ENCODE data around the gene RNU1-4. TPM values are rescaled to one million over a fixed set of nuclear protein-coding genes. Genes with fewer than 3 reads are reported as not detected.
"Not testable (repeated sequence)": the region's sequence is repeated elsewhere in the genome, so short reads cannot be mapped to it uniquely, and the experiment has no call there.

The RNU1-4 gene
- total and polyA plus RNA-seq, 4 donors: 7,231 to 8,154 TPM; not detected in 2

GRCh38 chr1:16724718-16725438, 15.4 kb upstream of the RNU1-4 start:
- intact Hi-C loops (cut with DNase I): no loop called here

GRCh38 chr1:16725439-16726245, 14.7 kb upstream of the RNU1-4 start:
- H3K4me1 ChIP-seq (ENCODE audit: control insufficient read depth in 1 of 2, insufficient read depth in 2 of 2, low read length in 2 of 2); H3K4me3 ChIP-seq (ENCODE audit: low read length in 2 of 2); H3K36me3 ChIP-seq (ENCODE audit: control insufficient read depth in 1 of 2, insufficient read depth in 2 of 2, low read length in 1 of 2); H3K27me3 ChIP-seq (ENCODE audit: control insufficient read depth in 1 of 2, insufficient read depth in 2 of 2, low read length in 1 of 2); intact Hi-C loops (cut with DNase I); H3K9me3 ChIP-seq (ENCODE audit: control insufficient read depth, low read length): not testable (repeated sequence)
- H3K27ac ChIP-seq (ENCODE audit: low read depth in 1 of 2, low read length in 2 of 2): peak overlapping the region in 1 of 2 donors; percentile 49
- DNase-seq (peak in 1 of 2 donors; percentile 47), ATAC-seq (ENCODE audit: low FRiP score) (peak; percentile 47)
- WGBS, 2 donors: 19 to 30% methylated on average over 10 of the region's 10 CpGs

More at GRCh38 chr1:16724718-16725438, 15.4 kb upstream of the RNU1-4 start:
- peak; percentile 68 for ATAC-seq (ENCODE audit: low FRiP score)
- H3K4me1 ChIP-seq (ENCODE audit: control insufficient read depth in 1 of 2, insufficient read depth in 2 of 2, low read length in 2 of 2): no peaks in the 10 kb centered on the region
- H3K36me3 ChIP-seq (ENCODE audit: control insufficient read depth in 1 of 2, insufficient read depth in 2 of 2, low read length in 1 of 2): no peaks in the 10 kb centered on the region
- H3K9me3 ChIP-seq (ENCODE audit: control insufficient read depth, low read length): no peaks in the 10 kb centered on the region
- H3K4me3 ChIP-seq (ENCODE audit: low read length in 2 of 2): no peak overlapping the region
- no peaks in the 10 kb centered on the region for H3K27me3 ChIP-seq (ENCODE audit: control insufficient read depth in 1 of 2, insufficient read depth in 2 of 2, low read length in 1 of 2)
- H3K27ac ChIP-seq (ENCODE audit: low read depth in 1 of 2, low read length in 2 of 2): no peak overlapping the region
- 77 to 79% methylated on average over 45 of the region's 45 CpGs for WGBS, 2 donors
- DNase-seq: peak; percentile 58 to 86

- H3K36me3 ChIP-seq (ENCODE audit: control insufficient read depth in 1 of 2, insufficient read depth in 2 of 2, low read length in 1 of 2): no peaks in the 10 kb centered on the region
- peak overlapping the region in 1 of 2 donors; percentile 6 for H3K27ac ChIP-seq (ENCODE audit: low read depth in 1 of 2, low read length in 2 of 2)
- H3K4me1 ChIP-seq (ENCODE audit: control insufficient read depth in 1 of 2, insufficient read depth in 2 of 2, low read length in 2 of 2): no peaks in the 10 kb centered on the region
- intact Hi-C loops (cut with DNase I): no loop called here
- H3K4me3 ChIP-seq (ENCODE audit: low read length in 2 of 2): no peak overlapping the region
- no peaks in the 10 kb centered on the region for H3K9me3 ChIP-seq (ENCODE audit: control insufficient read depth, low read length)
- WGBS, 2 donors: 73 to 74% methylated on average over 42 of the region's 42 CpGs
- ATAC-seq (ENCODE audit: low FRiP score): peak; percentile 73
- peak; percentile 60 to 88 for DNase-seq
- H3K27me3 ChIP-seq (ENCODE audit: control insufficient read depth in 1 of 2, insufficient read depth in 2 of 2, low read length in 1 of 2): no peaks in the 10 kb centered on the region
These were observed 12.9 kb upstream of the RNU1-4 start for GRCh38 chr1:16727190-16728111.

- 80 to 86% methylated on average over 16 to 17 of the region's 24 CpGs for WGBS, 2 donors
- H3K9me3 ChIP-seq (ENCODE audit: control insufficient read depth, low read length); H3K27me3 ChIP-seq (ENCODE audit: control insufficient read depth in 1 of 2, insufficient read depth in 2 of 2, low read length in 1 of 2); H3K4me1 ChIP-seq (ENCODE audit: control insufficient read depth in 1 of 2, insufficient read depth in 2 of 2, low read length in 2 of 2); H3K4me3 ChIP-seq (ENCODE audit: low read length in 2 of 2); H3K36me3 ChIP-seq (ENCODE audit: control insufficient read depth in 1 of 2, insufficient read depth in 2 of 2, low read length in 1 of 2); intact Hi-C loops (cut with DNase I); H3K27ac ChIP-seq (ENCODE audit: low read depth in 1 of 2, low read length in 2 of 2): not testable (repeated sequence)
- DNase-seq: peak in 1 of 2 donors; percentile 63
- peak; percentile 16 for ATAC-seq (ENCODE audit: low FRiP score)
These were observed 11.9 kb upstream of the RNU1-4 start for GRCh38 chr1:16728243-16728949.

GRCh38 chr1:16732254-16732896, 7.9 kb upstream of the RNU1-4 start:
- H3K4me1 ChIP-seq (ENCODE audit: control insufficient read depth in 1 of 2, insufficient read depth in 2 of 2, low read length in 2 of 2); H3K4me3 ChIP-seq (ENCODE audit: low read length in 2 of 2); H3K27ac ChIP-seq (ENCODE audit: low read depth in 1 of 2, low read length in 2 of 2); intact Hi-C loops (cut with DNase I); DNase-seq; ATAC-seq (ENCODE audit: low FRiP score); H3K36me3 ChIP-seq (ENCODE audit: control insufficient read depth in 1 of 2, insufficient read depth in 2 of 2, low read length in 1 of 2); H3K27me3 ChIP-seq (ENCODE audit: control insufficient read depth in 1 of 2, insufficient read depth in 2 of 2, low read length in 1 of 2); H3K9me3 ChIP-seq (ENCODE audit: control insufficient read depth, low read length): not testable (repeated sequence)
- WGBS, 2 donors: 24 to 48% methylated on average over 3 of the region's 5 CpGs

- H3K9me3 ChIP-seq (ENCODE audit: control insufficient read depth, low read length); H3K27me3 ChIP-seq (ENCODE audit: control insufficient read depth in 1 of 2, insufficient read depth in 2 of 2, low read length in 1 of 2); ATAC-seq (ENCODE audit: low FRiP score); H3K27ac ChIP-seq (ENCODE audit: low read depth in 1 of 2, low read length in 2 of 2); H3K4me1 ChIP-seq (ENCODE audit: control insufficient read depth in 1 of 2, insufficient read depth in 2 of 2, low read length in 2 of 2); DNase-seq; intact Hi-C loops (cut with DNase I); H3K4me3 ChIP-seq (ENCODE audit: low read length in 2 of 2); H3K36me3 ChIP-seq (ENCODE audit: control insufficient read depth in 1 of 2, insufficient read depth in 2 of 2, low read length in 1 of 2): not testable (repeated sequence)
- WGBS, 2 donors: no CpG with 5 or more reads among the region's 11 CpGs
These were observed 914 bp downstream of the RNU1-4 start for GRCh38 chr1:16741230-16741629.

GRCh38 chr1:16747660-16748059, 7.3 kb downstream of the RNU1-4 start:
- H3K27me3 ChIP-seq (ENCODE audit: control insufficient read depth in 1 of 2, insufficient read depth in 2 of 2, low read length in 1 of 2); H3K36me3 ChIP-seq (ENCODE audit: control insufficient read depth in 1 of 2, insufficient read depth in 2 of 2, low read length in 1 of 2); H3K4me3 ChIP-seq (ENCODE audit: low read length in 2 of 2); DNase-seq; H3K9me3 ChIP-seq (ENCODE audit: control insufficient read depth, low read length); intact Hi-C loops (cut with DNase I); H3K27ac ChIP-seq (ENCODE audit: low read depth in 1 of 2, low read length in 2 of 2); H3K4me1 ChIP-seq (ENCODE audit: control insufficient read depth in 1 of 2, insufficient read depth in 2 of 2, low read length in 2 of 2); ATAC-seq (ENCODE audit: low FRiP score): not testable (repeated sequence)
- WGBS, 2 donors: 86 to 88% methylated on average over 5 of the region's 5 CpGs
